Measurements from ENCODE around the gene ENO4.

Gene ENO4

GRCh38 chr10:116931806-116932205 lies 82.5 kb downstream of the ENO4 start:
- Histone ChIP-seq H3K4me2 (ENCODE audit: low read depth, low read length, poor library complexity, severe bottlenecking) (no peak overlapping the region), H3K79me2 (ENCODE audit: insufficient read depth, low read length) (no peaks in the 10 kb centered on the region), H2AFZ (ENCODE audit: low read depth, low read length, severe bottlenecking) (no peak overlapping the region), H3K9ac (ENCODE audit: low read length) (no peak overlapping the region), H3F3A (ENCODE audit: insufficient read depth) (no peaks in the 10 kb centered on the region), H3K4me3 (ENCODE audit: insufficient read depth, low read length, poor library complexity, severe bottlenecking) (no peak overlapping the region), H3K9me2 (replicated peaks; ENCODE audit: insufficient read depth, low read length) (no peaks in the 10 kb centered on the region), H3K36me3 (ENCODE audit: low read length) (no peaks in the 10 kb centered on the region), H4K20me1 (ENCODE audit: low read depth, low read length) (no peaks in the 10 kb centered on the region), H3K9me3 (ENCODE audit: insufficient read depth, low read length) (no peaks in the 10 kb centered on the region), H3K27ac (ENCODE audit: low read depth, low read length) (no peak overlapping the region), H3K27me3 (ENCODE audit: low read length) (no peaks in the 10 kb centered on the region)
- TF ChIP-seq CTCF (IDR thresholded peaks at IDR 0.05; ENCODE audit: insufficient read depth, low read length, poor library complexity, severe bottlenecking): no peak
- TF ChIP-seq EZH2phosphoT487 (conservative IDR thresholded peaks at IDR 0.05; ENCODE audit: low read length): no peak
